Urinary bladder (tissue), 4 donors: ENCODE data around the gene APLF. TPM values are rescaled to one million over a fixed set of nuclear protein-coding genes. Genes with fewer than 3 reads are reported as not detected.
"Not testable (repeated sequence)": the region's sequence is repeated elsewhere in the genome, so short reads cannot be mapped to it uniquely, and the experiment has no call there.

ENCODE experiments used
- DNase-seq: peaks from one replicate; pipeline ENCODE4 v3.0.0-alpha.2; 2015; ENCODE audit errors: extremely low spot score
- H3K27ac ChIP-seq: one replicate; pipeline ENCODE4 v1.5.1; 2013; ENCODE audit warnings: low read depth, mild to moderate bottlenecking, moderate library complexity
- H3K36me3 ChIP-seq: one replicate; pipeline ENCODE4 v1.6.1; 2013; ENCODE audit warnings: mild to moderate bottlenecking, moderate library complexity; ENCODE audit not compliant: insufficient read depth
- H3K4me1 ChIP-seq: one replicate; pipeline ENCODE4 v1.6.1; 2013; ENCODE audit warnings: mild to moderate bottlenecking, moderate library complexity; ENCODE audit not compliant: insufficient read depth
- H3K4me3 ChIP-seq: one replicate; pipeline ENCODE4 v1.5.1; 2013; ENCODE audit warnings: low read depth, low read length
- WGBS: extraction: QIAGEN DNeasy Blood & Tissue Kit; methylation state at CpG from one replicate; pipeline ENCODE4 v1.1.7; 2013; 5-methylcytosine and 5-hydroxymethylcytosine counted together
- polyA plus RNA-seq: library from polyadenylated mRNA; stranded (reverse); fragments of 200-250 nt; gene quantifications from one replicate; pipeline ENCODE4 v1.2.3, GENCODE V29; 2013
- total RNA-seq: library from RNA; depleted of rRNA; stranded (reverse); fragments of >200 nt; gene quantifications from one replicate; pipeline ENCODE4 v1.2.3, GENCODE V29; 2014
- donor health status: healthy with polysubstance abuse.
- donor health status: healthy.

Gene APLF
- total and polyA plus RNA-seq, 2 donors: 1.4 to 15.9 TPM

GRCh38 chr2:68431316-68431972 is 35.9 kb upstream of the APLF start:
- H3K36me3 ChIP-seq: no peaks in the 10 kb centered on the region
- H3K4me1 ChIP-seq: no peaks in the 10 kb centered on the region
- no peak overlapping the region for H3K4me3 ChIP-seq
- no peak overlapping the region for H3K27ac ChIP-seq
- DNase-seq: no peak
- WGBS: 85% methylated on average over 8 of the region's 8 CpGs

- H3K36me3 ChIP-seq: no peaks in the 10 kb centered on the region
- H3K27ac ChIP-seq: no peak overlapping the region
- no peak for DNase-seq
- WGBS: 79% methylated on average over 14 of the region's 14 CpGs
- H3K4me3 ChIP-seq: no peak overlapping the region
- H3K4me1 ChIP-seq: no peaks in the 10 kb centered on the region
Observed at GRCh38 chr2:68432696-68433658, 34.4 kb upstream of the APLF start.

DNA sequence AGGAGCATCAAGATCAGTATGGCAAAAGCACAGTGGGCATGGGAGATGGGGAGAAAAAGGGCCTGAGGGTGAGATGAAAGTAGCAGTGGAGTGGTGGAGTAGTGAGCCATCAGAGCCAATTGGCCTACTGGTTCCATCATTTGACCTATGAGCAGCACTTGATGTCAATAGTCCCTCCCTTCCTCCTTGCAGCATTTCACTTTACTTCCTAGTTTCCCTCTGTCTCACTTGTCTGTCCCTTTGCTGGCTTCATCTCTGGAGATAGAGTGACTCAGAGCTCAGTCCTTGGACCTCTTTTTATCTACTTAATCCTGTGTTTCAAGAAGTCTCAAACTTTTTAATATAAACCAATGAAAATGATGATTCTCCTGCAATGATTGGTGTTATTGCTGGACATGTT is 32.4 kb upstream of the APLF start:
- H3K4me1 ChIP-seq: no peaks in the 10 kb centered on the region
- no peaks in the 10 kb centered on the region for H3K36me3 ChIP-seq
- DNase-seq: no peak
- no peak overlapping the region for H3K4me3 ChIP-seq
- no peak overlapping the region for H3K27ac ChIP-seq

DNA sequence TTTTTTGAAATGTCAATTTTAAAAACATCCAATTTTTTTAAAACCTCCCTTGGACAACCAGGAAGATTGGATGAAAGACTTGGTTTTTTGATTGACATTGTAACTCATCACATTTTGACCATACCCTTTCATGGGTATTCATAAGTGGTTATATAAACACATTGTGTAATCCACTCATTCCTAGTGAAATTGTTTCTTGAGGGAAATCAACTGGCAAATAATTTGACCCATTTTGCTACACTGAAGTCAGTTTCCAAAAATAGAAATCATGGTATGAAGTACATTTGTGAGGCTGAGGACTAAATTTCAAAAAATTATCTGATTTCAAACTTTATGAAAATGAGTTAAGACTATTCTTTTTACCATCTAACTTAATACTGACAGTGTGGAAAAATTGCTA is 31.8 kb upstream of the APLF start:
- no peaks in the 10 kb centered on the region for H3K4me1 ChIP-seq
- no peak overlapping the region for H3K27ac ChIP-seq
- no peak for DNase-seq
- H3K36me3 ChIP-seq: no peaks in the 10 kb centered on the region
- no peak overlapping the region for H3K4me3 ChIP-seq

DNA sequence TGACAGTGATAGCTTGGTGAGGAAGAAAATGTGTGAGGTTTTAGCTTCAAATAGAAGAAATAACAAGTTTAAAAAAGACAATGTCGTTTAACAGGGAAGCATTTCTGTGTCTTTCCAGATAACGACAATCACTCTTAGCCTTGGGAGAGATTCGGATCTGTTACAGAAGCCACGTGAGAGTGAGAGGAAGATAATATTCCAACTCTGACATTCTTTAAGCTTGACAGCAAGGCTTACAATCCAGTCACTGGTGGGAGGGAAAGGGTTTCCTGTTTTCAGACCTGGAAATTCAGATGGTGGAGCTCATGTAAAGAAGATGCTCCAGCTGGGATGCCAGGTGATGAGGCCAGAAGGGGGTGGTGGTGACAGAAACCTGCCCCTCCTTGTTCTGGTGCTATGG is 31.1 kb upstream of the APLF start:
- no peak for DNase-seq
- H3K4me3 ChIP-seq: no peak overlapping the region
- H3K27ac ChIP-seq: no peak overlapping the region
- no peaks in the 10 kb centered on the region for H3K4me1 ChIP-seq
- 17% methylated on average over 4 of the region's 4 CpGs for WGBS
- no peaks in the 10 kb centered on the region for H3K36me3 ChIP-seq

DNA sequence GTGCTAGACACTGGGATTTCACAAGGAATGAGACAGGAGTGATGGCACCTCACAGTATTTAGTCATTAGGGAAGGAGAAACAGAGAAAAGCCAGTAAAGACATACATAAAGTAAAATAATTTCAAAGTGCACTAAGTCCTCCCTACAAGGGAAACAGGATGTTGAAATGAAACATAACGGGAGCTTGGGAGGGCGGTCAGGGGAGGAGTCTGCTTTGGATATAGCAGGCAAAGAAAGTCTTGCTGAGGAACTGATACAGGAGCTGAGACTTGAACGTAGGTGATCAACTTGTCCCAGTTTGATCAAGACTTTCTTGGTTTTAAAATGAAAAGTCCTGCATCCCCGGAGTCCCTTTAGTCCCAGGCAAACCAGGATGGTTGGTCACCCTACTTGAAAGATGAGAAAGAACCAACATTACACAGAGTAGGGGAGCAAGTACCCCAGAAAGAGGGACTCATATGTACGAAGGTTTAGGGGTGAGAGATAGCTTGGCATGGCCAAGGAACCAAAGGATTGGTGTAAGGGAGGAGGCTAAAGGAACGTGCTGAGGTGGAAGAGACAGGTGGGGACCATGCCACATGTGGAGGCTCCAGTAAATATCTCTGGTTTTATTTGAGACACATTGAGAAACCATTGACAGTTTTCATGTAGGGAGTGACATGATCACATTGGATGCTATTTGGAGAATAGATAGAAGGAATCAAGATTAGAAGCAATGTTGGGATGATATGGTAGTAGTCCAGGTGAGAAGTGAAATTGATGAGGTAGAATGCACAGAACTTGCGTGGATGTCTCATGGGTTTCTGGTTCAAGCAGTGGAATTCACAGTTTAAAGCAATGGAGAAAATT is 28.7 kb upstream of the APLF start:
- no peaks in the 10 kb centered on the region for H3K4me1 ChIP-seq
- no peak for DNase-seq
- H3K36me3 ChIP-seq: no peaks in the 10 kb centered on the region
- H3K27ac ChIP-seq: no peak overlapping the region
- no peak overlapping the region for H3K4me3 ChIP-seq
- WGBS: 69% methylated on average over 7 of the region's 7 CpGs

DNA sequence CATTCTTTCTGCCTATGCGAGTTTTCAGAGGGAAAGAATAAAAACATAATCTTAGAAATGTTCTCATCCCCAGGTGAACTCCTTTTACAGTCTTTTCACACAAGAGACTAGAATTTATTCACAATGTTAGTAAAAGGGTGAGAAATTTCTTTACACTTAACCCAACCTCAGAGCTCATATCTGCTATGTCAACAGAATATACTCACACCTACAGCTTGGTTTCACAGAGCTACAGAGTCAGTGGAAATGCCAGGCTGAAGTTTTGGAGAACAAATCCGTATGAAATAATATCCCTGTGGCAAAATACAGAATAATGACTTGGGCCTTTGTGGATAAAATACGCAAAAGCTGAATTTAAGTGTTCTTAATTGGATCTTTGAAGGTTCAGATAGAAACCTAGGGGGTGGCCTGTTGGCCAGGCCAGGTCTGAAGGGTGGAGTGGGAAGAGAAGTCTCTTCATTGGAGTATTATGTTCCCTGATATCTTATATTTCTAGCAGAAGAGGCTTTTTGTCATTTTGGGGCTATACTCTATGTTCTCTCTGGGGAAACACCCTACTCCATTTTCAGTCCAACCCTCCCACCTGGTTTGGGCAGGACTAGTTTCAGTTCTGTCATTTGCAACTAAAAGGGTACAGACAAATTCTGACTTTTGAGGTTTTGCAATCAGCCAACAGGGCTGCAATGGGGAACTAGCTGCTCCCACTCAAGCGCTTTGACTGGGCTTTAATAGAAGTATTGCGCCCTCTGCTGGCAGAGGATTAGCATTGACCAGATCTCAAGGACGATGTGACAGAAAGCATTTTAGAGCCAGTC is 26.0 kb upstream of the APLF start:
- 40% methylated on average over 6 of the region's 6 CpGs for WGBS
- Histone ChIP-seq H3K4me1 (no peaks in the 10 kb centered on the region), H3K36me3 (no peaks in the 10 kb centered on the region), H3K27ac (no peak overlapping the region), H3K4me3 (no peak overlapping the region)
- DNase-seq: peak; percentile 77

DNA sequence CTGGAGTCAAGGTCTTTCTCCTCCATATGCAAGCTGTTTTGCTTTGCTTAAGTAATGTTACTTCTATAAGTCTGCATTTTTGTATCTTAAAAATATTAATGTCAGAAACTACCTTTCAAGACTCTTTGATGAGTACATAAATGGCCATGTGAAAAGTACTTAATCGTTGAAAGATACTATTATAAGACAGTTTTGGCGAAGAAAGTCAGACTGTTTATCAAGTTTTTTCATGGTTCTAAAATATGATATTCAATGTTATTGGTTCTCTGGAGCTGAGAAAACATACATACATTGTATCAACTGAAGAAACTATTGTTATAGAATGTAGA is 25.4 kb upstream of the APLF start:
- Histone ChIP-seq H3K4me1 (no peaks in the 10 kb centered on the region), H3K36me3 (no peaks in the 10 kb centered on the region), H3K27ac (no peak overlapping the region), H3K4me3 (no peak overlapping the region)
- 82% methylated on average over 2 of the region's 2 CpGs for WGBS
- no peak for DNase-seq

DNA sequence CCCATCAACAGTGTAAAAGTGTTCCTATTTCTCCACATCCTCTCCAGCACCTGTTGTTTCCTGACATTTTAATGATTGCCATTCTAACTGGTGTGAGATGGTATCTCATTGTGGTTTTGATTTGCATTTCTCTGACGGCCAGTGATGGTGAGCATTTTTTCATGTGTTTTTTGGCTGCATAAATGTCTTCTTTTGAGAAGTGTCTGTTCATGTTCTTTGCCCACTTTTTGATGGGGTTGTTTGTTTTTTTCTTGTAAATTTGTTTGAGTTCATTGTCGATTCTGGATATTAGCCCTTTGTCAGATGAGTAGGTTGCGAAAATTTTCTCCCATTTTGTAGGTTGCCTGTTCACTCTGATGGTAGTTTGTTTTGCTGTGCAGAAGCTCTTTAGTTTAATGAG is 21.0 kb upstream of the APLF start:
- H3K27ac ChIP-seq, H3K4me1 ChIP-seq, H3K4me3 ChIP-seq, H3K36me3 ChIP-seq, DNase-seq: not testable (repeated sequence)
- 78% methylated on average over 3 of the region's 3 CpGs for WGBS

DNA sequence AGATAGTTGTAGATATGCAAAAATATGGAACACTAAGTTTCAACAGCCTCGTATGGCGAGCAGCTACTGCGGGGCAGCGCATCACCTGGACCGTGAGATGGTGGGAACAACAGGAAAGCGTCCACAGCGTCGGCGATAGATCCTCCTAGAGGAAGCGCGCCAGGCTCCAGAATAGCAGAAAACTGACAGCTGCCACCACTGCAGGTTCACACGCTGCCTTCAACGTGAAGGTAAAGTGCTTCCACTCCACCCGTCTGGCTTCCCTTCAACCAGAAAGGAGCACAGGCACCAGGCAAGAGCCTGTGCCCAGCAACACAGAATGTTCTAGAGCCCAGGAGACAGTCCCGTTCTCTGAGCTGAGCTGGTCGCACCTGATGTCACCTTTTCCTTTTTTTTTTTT is 20.3 kb upstream of the APLF start:
- no peak for DNase-seq
- H3K4me3 ChIP-seq: no peak overlapping the region
- H3K36me3 ChIP-seq: no peaks in the 10 kb centered on the region
- no peak overlapping the region for H3K27ac ChIP-seq
- WGBS: 88% methylated on average over 16 of the region's 16 CpGs
- no peaks in the 10 kb centered on the region for H3K4me1 ChIP-seq

GRCh38 chr2:68448671-68449653 is 18.4 kb upstream of the APLF start:
- no peaks in the 10 kb centered on the region for H3K4me1 ChIP-seq
- H3K4me3 ChIP-seq: no peak overlapping the region
- WGBS: 92% methylated on average over 24 of the region's 24 CpGs
- DNase-seq: no peak
- H3K27ac ChIP-seq: no peak overlapping the region
- no peaks in the 10 kb centered on the region for H3K36me3 ChIP-seq

- no peak for DNase-seq
Observed at GRCh38 chr2:68452158-68452900, 15.1 kb upstream of the APLF start.

More at GRCh38 chr2:68452158-68452900, 15.1 kb upstream of the APLF start:
- Histone ChIP-seq H3K27ac (peak overlapping the region; percentile 23), H3K36me3 (no peaks in the 10 kb centered on the region), H3K4me1 (no peaks in the 10 kb centered on the region), H3K4me3 (no peak overlapping the region)
- WGBS: 71% methylated on average over 5 of the region's 5 CpGs
